COLO829 (cell line): ENCODE results near the gene RIIAD1.
"Not testable (repeated sequence)": the region's sequence is repeated elsewhere in the genome, so short reads cannot be mapped to it uniquely, and the experiment has no call there.

ENCODE experiments used
- DNase-seq: peaks from one replicate; pipeline ENCODE4 v3.0.0; 2012; ENCODE audit warnings: low spot score

RIIAD1 gene, protein sequence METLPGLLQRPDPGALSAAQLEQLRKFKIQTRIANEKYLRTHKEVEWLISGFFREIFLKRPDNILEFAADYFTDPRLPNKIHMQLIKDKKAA

DNA sequence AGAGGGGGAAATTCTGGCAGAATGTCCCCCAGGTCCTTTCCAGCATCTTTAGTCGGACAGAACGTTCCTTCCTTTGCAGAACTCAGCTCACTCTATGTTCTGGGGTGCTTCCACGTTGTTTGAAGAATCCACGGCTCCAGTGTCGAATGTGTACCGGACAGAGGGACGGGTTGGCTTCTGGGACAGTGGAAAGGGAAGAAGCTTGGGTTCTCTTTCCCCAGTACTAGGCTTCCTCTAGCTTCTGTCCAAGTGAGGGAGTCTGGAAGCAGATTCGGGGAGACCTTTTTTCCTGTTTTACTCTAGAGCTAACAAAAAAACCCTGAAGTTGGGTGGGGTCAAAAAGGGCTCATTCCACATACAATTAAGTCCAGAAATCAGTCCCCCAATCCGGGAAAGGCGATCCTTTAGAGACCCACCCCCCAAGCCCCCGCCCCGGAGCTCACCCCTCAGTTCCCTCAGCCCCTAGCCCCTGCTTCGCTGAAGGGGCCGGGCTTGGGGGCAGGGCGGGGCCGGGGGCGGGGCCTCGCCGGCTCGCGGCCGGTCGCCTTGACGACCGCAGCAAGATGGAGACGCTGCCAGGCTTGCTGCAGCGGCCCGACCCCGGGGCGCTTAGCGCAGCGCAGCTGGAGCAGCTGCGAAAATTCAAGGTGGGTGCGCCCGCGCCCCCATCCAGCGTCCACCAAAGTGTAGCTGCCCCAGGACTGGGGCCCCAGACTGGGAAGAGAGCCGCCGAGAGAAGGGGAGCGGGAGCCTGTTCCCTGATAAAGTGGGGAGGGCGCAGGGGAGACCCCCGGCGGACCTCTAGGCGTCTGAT lies at the start of gene RIIAD1:
TSS of gene RIIAD1 (plus strand) at position 549 of the 814 bp plus-strand sequence. CDS start at position 564, 15 bp downstream.
- peak; percentile 35 for DNase-seq

DNA sequence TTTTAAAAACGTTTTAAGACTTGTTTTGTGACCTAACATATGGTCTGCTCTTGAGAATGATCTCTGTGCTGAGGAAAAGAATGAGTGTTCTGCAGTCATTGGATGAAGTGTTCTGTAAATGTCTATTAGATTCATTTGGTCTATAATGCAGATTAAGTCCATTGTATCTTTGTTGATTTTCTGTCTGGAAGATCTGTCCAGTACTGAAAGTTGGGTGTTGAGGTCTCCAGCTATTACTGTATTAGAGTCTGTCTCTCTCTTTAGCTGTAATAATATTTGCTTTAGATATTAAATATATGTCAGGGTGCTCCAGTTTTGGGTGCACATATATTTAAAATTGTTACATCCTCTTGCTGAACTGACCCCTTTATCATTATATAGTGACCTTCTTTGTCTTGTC lies 47.9 kb upstream of the RIIAD1 start:
- DNase-seq: no peak

DNA sequence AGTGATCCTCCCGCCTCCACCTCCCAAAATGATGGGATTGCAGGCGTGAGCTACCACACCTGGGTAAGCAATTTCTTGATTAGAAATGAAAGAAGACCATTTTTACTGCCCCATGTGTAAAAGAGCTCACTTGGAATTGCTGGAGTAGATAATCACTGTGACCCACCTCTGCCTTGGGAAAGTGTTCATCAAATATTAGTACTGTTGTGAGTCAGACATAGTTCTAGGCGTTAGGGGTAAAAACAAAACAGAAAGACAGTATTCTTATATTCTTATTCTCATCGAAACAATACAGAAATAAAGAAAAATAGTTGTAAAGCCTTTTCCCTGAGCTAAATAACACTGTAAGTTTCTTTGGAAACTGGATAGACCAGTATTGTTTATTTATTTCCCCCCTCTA lies 40.9 kb upstream of the RIIAD1 start:
- DNase-seq: no peak

DNA sequence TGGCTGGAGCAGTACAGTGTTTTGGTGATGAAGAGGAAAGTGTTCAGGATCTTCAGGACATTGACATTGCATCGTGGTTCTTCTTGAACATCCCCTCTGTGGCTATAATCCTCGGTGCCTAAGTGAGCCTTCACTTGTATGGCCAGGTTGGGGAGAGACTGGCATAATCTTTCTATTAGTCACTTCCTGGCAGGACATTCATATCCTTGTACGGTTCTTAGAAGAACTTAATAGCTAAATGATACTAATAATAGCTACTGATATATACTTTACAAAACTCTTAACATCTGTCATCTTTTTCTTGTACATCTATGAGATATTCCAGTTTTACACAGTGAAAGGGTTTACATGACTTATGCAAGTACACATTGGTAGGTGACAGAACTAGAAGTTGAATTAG lies 40.5 kb upstream of the RIIAD1 start:
- DNase-seq: peak; percentile 92

DNA sequence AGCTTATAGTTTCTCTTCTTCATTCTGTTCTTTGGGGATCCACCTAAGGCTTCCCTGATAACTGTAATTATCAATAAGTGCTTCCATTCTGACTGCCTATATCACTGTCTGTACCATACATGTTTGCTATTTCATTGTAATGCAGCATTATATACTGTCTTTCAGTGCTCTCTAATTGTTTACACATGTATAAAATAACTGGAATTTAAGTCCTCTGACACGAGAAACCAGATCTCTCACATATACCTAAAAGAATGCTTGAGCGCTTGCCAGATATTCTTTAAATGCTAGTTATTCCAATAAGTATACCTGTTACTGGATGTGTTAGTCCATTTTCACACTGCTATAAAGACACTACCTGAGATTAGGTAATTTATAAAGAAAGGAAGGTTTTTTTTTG lies 39.4 kb upstream of the RIIAD1 start:
- DNase-seq: no peak

DNA sequence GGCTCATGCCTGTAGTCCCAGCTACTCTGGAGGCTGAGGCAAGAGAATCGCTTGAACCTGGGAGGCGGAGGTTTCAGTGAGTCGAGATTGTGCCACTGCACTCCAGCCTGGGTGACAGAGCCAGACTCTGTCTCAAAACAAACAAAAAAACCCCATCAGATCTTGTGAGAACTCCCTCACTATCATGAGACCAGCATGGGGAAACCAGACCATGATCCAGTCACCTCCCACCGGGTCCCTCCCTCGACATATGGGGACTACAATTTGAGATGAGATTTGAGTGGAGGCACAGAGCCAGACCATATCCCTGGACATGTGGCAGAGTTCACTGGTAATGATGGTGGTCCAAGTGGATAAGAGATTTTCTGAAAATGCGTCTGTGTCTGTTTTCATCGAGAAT lies 38.4 kb upstream of the RIIAD1 start:
- DNase-seq: not testable (repeated sequence)

DNA sequence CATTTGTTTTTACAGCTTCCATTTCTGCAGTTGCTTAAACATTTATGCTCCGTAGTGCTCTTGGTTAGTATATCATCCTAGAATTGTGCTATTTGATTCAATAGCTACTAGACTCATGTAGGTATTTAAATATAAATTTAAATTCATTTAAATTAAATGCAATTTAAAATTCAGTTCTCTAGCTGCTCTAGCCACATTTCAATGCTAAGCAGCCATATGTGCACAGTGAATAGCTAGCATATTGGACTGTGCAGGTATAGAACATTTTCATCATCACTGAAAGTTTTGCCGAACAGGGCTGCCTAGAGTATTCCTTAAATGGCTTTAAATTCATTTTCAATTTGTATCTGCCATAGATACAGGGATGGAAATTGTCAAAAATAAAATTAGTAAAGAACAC lies 37.2 kb upstream of the RIIAD1 start:
- DNase-seq: no peak

DNA sequence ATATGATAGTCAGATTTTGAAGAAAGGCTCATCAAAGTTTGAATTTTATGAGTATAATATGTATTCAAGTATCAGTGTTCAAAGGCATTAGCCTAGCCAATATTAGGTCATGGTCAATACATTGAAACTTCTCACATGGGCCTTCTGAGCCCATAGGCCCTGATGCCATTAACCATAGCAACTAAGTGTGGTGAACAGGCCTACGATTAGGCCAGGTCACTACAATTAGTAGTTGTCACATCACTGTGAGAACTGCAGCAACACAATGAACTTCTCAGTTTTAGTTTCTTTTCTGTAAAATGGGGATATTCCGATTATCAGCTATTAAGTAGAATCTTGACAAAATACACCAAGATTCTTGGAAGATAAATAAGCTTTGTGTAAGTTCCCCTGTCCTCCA lies 34.8 kb upstream of the RIIAD1 start:
- no peak for DNase-seq

DNA sequence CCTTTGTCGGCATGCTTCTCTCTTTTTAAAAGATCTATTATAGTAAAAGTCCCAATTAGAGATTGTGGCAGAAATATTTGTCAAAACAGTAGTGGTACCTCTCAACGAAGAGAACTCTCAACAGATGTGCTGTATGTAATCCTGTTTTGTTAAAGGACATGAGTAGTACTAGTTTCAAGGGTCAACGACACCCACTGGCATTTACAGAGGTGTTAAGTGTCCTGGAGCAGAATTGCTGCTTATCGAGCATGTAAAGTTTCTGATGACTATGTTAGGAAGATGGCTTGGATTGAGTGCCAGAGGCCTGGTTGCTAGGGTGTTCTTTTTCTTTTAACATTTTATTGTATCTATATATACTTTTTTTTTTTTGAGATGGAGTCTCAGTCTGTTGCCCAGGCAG lies 31.8 kb upstream of the RIIAD1 start:
- no peak for DNase-seq

DNA sequence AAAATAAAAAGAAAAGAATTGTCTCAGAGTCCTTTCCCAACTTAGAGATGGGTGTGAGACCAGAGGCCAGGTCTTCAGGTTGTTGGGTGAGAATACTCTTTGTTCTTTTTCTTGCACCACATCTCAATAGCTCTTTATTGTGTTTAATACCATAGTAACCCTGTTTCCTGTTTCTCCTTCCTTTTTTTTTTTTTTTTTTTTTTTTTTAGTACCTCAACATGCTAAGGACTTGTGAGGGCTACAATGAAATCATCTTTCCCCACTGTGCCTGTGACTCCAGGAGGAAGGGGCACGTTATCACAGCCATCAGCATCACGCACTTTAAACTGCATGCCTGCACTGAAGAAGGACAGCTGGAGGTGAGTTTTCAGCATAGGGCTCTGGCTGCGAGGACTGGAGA lies 29.1 kb upstream of the RIIAD1 start:
- no peak for DNase-seq

DNA sequence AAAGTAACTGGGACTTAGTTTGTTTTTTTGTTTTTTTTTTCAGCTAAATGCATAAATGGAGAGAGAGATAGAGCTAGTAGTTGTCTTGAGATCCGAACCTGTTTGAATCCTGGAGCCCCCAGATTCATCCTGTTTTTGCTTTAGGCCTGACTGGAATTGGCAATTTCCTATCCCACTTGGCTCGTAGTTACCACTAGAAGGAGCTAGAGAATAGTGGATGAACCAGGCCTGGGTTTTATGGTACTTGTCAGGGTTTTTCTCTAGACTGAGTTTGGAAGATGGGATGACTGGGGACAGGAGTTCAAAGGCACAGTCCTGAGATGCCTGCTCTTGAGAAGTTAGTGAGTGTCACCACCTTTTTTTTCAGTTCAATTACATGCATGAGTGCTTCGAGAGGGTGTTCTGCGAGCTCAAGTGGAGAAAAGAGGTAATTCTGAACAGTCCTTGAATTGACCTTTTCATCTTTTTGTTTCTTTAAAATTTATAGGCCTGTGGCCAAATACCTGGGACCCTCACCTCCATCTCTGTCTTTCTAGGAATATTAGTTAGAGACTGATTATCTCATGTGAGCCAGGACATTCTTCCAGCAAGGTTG lies 28.2 kb upstream of the RIIAD1 start:
- no peak for DNase-seq

DNA sequence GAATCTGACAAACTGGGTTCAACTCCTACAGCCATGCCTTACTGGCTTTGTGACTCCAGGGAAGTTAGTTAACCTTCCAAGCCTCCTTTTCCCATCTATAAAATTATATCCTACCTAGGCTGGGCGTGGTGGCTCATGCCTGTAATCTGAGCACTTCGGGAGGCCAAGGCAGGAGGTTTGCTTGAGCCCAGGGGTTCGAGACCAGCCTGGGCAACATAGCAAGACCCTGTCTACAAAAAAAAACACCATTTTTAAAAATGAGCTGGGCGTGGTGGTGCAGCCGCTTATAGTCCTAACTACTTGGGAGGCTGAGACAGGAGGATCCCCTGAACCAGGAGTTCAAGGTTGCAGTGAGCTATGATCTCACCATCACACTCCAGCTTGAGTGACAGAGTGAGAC lies 19.8 kb upstream of the RIIAD1 start:
- no peak for DNase-seq

DNA sequence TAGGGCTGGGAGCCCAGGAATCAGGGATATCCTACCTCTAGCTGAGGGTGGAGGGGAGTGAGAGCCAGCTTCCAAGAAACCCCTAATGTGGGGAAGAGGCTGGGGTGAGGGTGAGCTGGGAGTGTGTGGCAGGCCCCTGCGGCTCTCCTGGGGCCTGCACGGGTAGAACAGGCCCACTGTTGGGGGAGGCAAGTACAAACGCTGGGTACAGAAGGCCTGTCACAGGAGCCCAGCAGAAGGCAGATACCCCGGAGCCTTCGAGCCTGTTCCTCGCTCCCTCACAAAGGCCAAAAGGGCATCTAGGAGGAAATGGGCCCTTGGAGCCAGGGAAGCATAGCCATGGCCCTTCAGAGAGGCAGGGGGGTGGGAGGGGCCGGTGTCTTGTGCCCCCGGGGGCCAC lies 18.4 kb upstream of the RIIAD1 start:
- no peak for DNase-seq

DNA sequence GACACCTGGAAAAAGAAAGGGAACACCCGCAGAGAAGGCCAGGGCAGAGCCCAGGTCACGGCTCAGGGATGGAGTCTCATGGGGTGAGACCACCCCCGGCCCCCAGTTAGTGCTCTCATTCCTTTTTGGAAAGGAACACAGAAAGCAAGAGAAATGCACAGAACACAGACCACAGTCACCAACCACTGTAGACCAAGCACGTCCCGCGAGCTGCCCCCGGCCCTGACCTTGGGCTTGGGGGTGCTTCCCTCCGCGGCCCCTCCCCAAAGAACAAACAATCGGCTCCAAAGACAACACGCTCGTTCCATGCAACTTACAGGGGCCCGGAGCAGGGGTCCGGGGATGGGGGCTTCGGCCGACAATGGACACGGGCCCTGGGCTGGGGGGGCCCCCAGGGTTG lies 17.5 kb upstream of the RIIAD1 start:
- DNase-seq: no peak

DNA sequence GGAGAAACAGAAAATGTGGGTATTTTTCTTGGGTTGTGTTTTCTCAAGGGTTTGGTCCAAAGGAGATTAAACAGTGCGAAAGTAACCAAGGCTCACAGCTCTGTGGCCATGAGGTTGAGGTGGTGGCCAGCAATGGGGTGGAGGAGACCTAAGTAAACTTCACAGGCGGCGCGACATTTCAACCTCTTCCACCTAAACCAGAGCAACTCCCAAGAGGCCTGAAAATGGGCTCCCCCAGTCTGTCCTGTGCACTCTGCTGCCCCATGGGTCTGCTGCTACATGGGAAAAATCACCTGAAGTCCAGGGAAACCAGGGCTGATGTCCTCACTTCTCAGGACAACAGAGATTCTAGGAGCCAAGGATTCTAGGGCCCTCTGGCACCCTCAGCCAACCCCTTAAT lies 17.1 kb upstream of the RIIAD1 start:
- DNase-seq: no peak

DNA sequence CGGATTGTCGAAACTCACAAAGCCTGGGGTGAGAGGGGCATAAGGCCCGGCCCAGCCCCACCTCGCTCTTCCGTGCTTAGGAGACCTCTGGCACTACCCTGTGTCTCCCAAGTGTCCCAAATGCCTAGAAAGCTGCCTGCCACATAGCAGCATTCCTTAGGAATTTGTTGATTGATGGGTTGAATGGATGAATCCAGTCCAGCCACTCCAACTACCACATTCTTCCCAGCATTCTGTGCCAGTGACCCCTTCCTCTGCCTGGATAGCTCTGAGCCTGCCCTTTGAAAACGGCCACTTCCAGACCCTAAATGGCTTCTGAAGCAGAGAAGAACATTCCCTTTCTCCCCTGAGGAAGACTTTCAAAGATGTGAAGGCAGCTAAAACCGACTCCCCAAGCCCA lies 16.2 kb upstream of the RIIAD1 start:
- no peak for DNase-seq

DNA sequence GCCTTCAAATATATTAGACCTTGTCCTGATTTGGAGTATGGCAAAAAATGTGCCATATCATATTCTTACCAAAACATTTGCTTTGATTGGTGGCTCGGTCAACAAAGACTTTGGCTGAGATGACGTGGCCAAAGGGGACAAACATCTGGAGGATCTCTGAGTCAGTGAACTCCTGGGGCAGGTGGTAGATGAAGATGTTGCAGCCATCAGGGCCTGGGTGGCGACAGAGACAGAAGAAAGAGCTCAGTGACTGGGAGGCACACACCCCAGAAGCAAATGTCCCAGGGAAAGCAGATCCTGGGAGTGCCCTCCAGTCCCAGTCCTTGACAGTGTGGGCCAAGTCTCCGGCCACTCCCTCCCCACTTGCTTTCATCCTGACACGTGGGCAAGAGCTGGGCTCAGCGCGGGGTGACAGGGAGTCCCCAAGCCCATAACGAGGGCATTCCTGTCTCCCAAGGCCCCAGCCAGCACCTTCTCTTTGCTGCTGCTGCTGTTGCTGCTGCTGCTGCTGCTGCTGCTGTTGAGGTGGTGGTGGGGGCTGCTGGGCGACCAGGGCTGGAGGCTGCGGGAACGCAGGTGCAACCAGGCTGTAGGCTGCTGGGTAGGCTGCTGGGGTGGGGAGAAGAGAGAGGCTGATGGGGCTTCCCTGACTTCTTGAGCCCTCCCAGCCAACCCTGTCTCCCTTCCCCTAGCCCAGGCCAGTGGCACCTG lies 15.4 kb upstream of the RIIAD1 start:
- no peak for DNase-seq

DNA sequence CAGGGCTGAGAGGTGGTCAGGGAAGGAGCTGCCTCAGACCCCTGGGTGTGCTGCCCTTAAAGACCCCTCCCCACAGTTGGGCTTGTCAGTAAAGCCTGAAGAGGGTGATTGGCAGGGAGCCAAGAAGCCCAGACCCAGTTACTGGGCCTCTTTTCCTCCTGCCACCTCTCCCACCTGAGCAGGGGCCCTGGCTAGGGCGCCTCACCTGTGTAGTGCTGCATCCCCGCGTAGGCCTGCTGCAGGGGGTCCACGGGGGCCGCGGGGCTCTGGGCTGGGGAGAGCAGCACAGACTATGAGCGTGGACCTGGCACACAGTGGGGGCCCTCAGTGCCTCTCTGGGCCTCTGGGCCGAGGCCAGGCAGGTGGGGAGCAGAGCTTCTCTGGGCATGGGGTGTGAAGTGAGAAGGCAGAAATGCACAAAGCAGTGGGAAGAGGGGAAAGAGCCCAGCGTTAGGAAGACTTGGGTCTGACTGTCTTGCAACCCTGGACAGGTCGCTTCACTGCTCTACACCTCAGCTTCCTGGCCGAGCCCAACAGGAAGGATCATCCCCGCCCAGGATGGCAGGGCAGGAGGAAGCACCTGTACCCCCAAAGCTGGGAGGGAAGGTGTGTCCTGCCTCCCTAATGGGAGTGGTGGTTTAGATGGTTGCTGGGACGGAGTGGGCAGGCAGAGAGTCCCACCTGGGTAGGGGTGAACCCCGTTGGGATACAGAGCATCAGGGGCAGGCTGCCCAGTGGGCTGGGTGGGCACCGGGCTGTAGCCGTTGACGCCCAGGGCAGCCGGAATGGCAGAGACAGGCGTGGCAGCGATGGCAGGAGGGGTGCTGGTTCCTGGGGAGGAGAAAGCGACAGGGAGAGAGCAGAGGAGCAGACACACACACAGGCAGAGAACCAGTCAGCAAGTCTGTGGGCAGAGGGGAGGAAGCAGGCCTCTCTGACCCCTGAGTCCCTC lies 14.6 kb upstream of the RIIAD1 start:
- no peak for DNase-seq

DNA sequence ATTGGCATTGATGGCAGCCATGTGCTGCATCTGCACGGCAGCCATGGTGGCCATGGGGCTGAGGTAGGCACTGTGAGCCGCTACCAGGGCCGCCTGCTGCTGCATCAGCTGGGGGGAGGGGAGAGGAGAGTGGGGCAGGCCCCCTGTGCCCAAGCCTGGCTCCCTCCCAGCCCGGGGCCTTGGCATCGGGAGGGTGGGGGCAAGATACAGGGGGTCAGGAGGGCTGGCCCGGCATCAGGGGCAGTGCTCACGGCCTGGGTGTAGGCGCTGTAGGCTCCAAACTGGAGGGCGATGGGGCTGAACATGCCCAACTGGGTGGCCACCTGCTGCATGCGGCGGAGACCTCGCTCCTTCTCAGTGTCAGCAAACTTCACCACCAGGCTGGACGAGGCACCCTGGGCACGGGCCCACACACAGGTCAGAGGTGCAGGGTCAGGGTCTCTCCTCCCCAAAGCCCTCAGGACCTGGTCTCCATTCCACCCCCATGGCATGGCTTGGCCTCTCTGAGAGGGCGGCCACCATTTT lies 13.7 kb upstream of the RIIAD1 start:
- DNase-seq: no peak

DNA sequence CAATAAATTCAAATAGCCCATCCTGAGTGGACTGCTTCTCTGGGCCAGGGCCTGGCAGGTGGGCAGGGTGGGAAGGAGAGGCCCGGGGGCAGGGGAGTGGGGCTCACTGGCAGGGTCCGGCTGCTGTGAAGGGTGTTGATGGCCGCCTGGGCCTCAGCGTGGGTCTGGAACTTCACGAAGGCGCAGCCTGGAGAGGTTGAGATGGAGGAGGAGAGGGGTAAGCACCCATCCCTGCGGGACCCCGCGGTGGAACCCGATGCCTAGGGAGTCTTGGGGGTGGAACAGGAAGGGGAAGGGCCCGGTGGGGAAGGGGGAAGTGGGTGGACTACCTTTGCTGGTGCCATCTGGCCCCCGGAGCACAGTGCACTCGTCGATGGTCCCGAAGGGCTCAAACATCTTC lies 12.4 kb upstream of the RIIAD1 start:
- DNase-seq: no peak

DNA sequence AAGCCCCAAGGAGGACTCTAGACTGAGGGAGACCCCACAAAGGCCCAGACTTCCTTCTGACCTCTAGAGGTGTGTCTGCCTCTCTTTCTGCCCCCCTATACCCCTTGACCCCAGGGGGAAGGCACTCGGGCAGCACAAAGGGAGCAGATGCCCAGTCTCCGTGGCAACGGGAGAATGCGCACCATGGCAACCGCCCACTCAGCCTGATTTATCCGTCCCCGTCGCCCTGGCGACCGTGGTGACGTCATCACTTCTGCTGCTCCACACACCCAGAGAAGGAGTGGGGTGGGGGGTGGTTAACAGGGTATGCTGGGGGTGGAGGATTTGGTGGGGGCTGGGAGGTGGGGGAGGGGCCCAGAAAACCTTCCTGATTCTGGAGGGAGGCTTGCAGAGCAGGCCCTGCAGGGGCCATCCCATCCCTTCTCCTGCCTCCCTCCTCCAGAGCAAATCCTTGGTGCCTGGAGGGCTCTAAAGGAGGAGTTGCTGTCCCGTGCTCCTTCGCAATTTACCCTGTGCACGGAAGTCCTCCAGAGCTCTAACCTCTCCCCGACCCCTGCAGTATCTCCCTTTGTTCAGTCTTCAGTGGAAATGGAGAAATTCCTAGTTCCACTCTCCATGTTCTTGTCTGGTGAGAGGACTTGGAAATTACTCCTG lies 11.0 kb upstream of the RIIAD1 start:
- DNase-seq: peak; percentile 42
